OCI-LY3 (cell line): ENCODE data around the gene ST6GAL2.

Experiments used
- H2AFZ ChIP-seq: fragments of 200-600, 300-600 bp; shearing (Covaris generic); 2 replicates; pipeline ENCODE4 v1.6.0; 2014; ENCODE audit warnings: antibody characterized with exemption, low read depth, low read length
- H3K27ac ChIP-seq: fragments of 200-600, 300-600 bp; sonication (generic); 2 replicates; pipeline ENCODE4 v1.5.1; 2014; ENCODE audit warnings: mild to moderate bottlenecking, low read length, moderate library complexity, mixed read lengths
- H3K27me3 ChIP-seq: fragments of 200-600, 300-600 bp; sonication (generic); 2 replicates; pipeline ENCODE4 v1.6.1; 2014; ENCODE audit warnings: low read depth, low read length, mixed read lengths
- H3K36me3 ChIP-seq: fragments of 200-600, 300-600 bp; sonication (generic); replicated peaks from 2 replicates; pipeline ENCODE3; 2014; ENCODE audit warnings: low read depth, low read length, mixed read lengths
- H3K4me1 ChIP-seq: fragments of 300-600, 200-600 bp; sonication (generic); 2 replicates; pipeline ENCODE4 v1.6.1; 2014; ENCODE audit warnings: low read length, mixed read lengths
- H3K4me2 ChIP-seq: fragments of 200-600, 300-600 bp; sonication (generic); 2 replicates; pipeline ENCODE4 v1.6.1; 2014; ENCODE audit warnings: low read length, mixed read lengths
- H3K4me3 ChIP-seq: fragments of 300-600, 200-600 bp; sonication (generic); 2 replicates; pipeline ENCODE4 v1.5.1; 2014; ENCODE audit warnings: antibody characterized with exemption, mild to moderate bottlenecking, low read length, moderate library complexity
- H3K79me2 ChIP-seq: fragments of 300-600, 200-600 bp; shearing (Covaris generic); 2 replicates; pipeline ENCODE4 v1.6.1; 2014; ENCODE audit warnings: mild to moderate bottlenecking, low read length, mixed read lengths
- H3K9ac ChIP-seq: fragments of 300-600, 200-600 bp; shearing (Covaris generic); 2 replicates; pipeline ENCODE4 v1.6.0; 2014; ENCODE audit warnings: mild to moderate bottlenecking, low read length, moderate library complexity
- H3K9me3 ChIP-seq: fragments of 200-600, 300-600 bp; shearing (Covaris generic); 2 replicates; pipeline ENCODE4 v1.6.1; 2014; ENCODE audit warnings: low read length, mixed read lengths; ENCODE audit not compliant: insufficient read depth
- H4K20me1 ChIP-seq: fragments of 200-600, 300-600 bp; sonication (generic); 2 replicates; pipeline ENCODE4 v1.6.1; 2016; ENCODE audit warnings: low read length, mixed read lengths; ENCODE audit not compliant: insufficient read depth
- EZH2phosphoT487 ChIP-seq: fragments of 200-600 bp; shearing (Covaris generic); IDR thresholded peaks from 2 replicates; pipeline ENCODE4 v1.6.1; 2018; ENCODE audit warnings: antibody characterized with exemption, mixed run types, low read depth
- TF ChIP-seq, protein P1 (sequence below): fragments of 200-600, 300-600 bp; sonication (generic); IDR thresholded peaks from 2 replicates; pipeline ENCODE4 v1.5.1; 2014; ENCODE audit warnings: antibody characterized with exemption, low read length, low read depth

Gene ST6GAL2

DNA sequence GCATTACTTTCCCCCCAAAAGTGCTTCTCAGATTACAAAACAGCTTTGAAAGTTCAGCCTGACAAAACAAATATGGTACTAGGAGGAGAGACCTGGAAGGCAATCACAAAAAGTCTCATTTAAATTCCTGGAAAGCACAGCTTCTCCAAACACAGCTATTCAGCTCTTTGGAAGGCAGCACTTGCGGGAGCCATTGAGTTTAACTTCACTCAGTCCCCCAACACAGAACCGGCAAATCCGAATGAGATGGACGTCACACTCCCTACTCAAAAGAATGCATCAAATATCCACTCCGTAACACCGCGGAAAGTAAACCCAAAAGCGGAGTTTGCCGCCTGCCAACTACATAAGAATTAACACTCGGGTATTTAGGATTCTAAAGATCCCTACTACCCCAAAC is 638 bp downstream of the ST6GAL2 start:
- H3K9ac ChIP-seq = no peak overlapping the region
- no peak overlapping the region for H3K4me3 ChIP-seq
- H3K4me2 ChIP-seq = no peak overlapping the region
- no peak overlapping the region for H2AFZ ChIP-seq
- H3K4me1 ChIP-seq = no peaks in the 10 kb centered on the region
- H3K79me2 ChIP-seq = no peaks in the 10 kb centered on the region
- no peaks in the 10 kb centered on the region for H3K9me3 ChIP-seq
- no peaks in the 10 kb centered on the region for H3K27me3 ChIP-seq
- no peak overlapping the region for H3K27ac ChIP-seq
- no peaks in the 10 kb centered on the region for H3K36me3 ChIP-seq
- no peak for TF ChIP-seq EZH2phosphoT487
- TF ChIP-seq, protein P1, sequence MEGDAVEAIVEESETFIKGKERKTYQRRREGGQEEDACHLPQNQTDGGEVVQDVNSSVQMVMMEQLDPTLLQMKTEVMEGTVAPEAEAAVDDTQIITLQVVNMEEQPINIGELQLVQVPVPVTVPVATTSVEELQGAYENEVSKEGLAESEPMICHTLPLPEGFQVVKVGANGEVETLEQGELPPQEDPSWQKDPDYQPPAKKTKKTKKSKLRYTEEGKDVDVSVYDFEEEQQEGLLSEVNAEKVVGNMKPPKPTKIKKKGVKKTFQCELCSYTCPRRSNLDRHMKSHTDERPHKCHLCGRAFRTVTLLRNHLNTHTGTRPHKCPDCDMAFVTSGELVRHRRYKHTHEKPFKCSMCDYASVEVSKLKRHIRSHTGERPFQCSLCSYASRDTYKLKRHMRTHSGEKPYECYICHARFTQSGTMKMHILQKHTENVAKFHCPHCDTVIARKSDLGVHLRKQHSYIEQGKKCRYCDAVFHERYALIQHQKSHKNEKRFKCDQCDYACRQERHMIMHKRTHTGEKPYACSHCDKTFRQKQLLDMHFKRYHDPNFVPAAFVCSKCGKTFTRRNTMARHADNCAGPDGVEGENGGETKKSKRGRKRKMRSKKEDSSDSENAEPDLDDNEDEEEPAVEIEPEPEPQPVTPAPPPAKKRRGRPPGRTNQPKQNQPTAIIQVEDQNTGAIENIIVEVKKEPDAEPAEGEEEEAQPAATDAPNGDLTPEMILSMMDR = no peak
- no peaks in the 10 kb centered on the region for H4K20me1 ChIP-seq

DNA sequence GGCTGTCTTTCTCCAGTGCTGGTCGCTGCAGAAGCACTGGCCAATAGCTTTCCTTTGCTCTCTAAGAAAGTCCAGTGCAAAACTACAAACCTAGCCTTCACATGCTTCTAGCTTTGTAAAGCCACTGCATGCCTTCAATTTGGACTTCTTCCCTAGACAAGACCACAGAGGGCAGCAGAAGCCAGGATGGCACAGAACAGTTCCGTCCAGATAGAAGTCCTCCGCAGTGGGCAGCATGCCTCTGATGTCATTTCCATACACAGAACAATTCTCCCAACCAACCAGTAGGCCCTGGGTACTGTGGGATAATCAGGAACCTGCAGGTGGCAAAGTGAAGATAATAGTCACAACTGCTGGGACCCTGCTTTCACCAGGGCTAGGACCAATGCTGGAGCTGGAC is 3.3 kb downstream of the ST6GAL2 start:
- no peak overlapping the region for H3K4me3 ChIP-seq
- no peaks in the 10 kb centered on the region for H3K9me3 ChIP-seq
- H3K27ac ChIP-seq = no peak overlapping the region
- TF ChIP-seq, protein P1 = no peak
- TF ChIP-seq EZH2phosphoT487 = no peak
- no peaks in the 10 kb centered on the region for H3K27me3 ChIP-seq
- no peaks in the 10 kb centered on the region for H3K4me1 ChIP-seq
- no peaks in the 10 kb centered on the region for H3K36me3 ChIP-seq
- H2AFZ ChIP-seq = no peak overlapping the region
- H3K79me2 ChIP-seq = no peaks in the 10 kb centered on the region
- no peak overlapping the region for H3K9ac ChIP-seq
- H4K20me1 ChIP-seq = no peaks in the 10 kb centered on the region
- no peak overlapping the region for H3K4me2 ChIP-seq

DNA sequence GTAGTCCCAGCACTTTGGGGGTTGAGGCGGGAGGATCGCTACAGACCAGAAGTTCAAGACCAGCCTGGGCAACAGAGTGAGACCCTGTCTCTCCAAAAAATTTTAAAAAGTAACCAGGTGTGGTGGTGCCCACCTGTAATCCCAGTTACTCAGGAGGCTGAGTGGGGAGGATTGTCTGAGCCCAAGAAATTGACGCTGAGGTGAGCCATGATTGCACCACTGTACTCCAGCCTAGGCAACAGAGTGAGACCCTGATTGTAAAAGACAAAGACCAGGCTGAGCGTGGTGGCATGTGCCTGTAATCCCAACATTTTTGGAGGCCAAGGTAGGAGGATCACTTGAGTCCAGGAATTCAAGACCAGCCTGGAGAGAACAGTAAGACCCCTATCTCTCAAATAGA is 7.8 kb downstream of the ST6GAL2 start:
- H3K36me3 ChIP-seq = no peaks in the 10 kb centered on the region
- no peak overlapping the region for H3K4me2 ChIP-seq
- no peak overlapping the region for H3K9ac ChIP-seq
- no peak overlapping the region for H2AFZ ChIP-seq
- no peak overlapping the region for H3K4me3 ChIP-seq
- H3K9me3 ChIP-seq = no peaks in the 10 kb centered on the region
- peaks cover 5% of the 10 kb centered on the region; the same call in 1 of the 2 replicates for H3K4me1 ChIP-seq
- H3K27ac ChIP-seq = no peak overlapping the region
- no peaks in the 10 kb centered on the region for H3K79me2 ChIP-seq
- H3K27me3 ChIP-seq = no peaks in the 10 kb centered on the region
- no peaks in the 10 kb centered on the region for H4K20me1 ChIP-seq
- TF ChIP-seq, protein P1 = no peak
- TF ChIP-seq EZH2phosphoT487 = no peak

DNA sequence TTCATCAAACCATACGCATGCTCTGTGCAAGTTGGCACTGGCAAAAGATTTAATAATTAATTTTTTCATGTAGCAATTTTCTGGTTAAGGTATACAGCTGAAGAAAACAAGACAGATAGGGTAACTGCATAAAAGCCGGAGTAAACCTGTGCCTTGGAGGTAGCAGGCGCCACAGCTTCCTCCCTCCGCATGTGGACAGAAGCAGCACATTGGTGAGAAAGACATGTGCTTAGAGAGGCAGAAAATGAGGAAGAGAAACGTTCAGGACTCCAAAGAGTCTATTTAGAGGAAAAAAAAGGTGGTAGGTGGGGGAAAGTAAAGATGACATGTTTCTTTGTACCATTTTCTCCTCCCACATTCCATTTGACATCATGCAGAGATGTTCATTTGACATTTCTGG is 9.3 kb downstream of the ST6GAL2 start:
- Histone ChIP-seq H3K79me2 (no peaks in the 10 kb centered on the region), H3K4me1 (peaks cover 5% of the 10 kb centered on the region; the same call in 1 of the 2 replicates)

More for the DNA sequence above, 9.3 kb downstream of the ST6GAL2 start:
- Histone ChIP-seq H3K4me3 (no peak overlapping the region), H3K4me2 (no peak overlapping the region), H2AFZ (no peak overlapping the region; the same call in 1 of the 2 replicates), H3K27me3 (no peaks in the 10 kb centered on the region), H3K9ac (no peak overlapping the region), H4K20me1 (no peaks in the 10 kb centered on the region), H3K27ac (no peak overlapping the region), H3K9me3 (no peaks in the 10 kb centered on the region), H3K36me3 (no peaks in the 10 kb centered on the region)
- no peak for TF ChIP-seq EZH2phosphoT487
